IMR-90 (cell line): Measurements from ENCODE around the gene PDZD8. TPM values are rescaled to one million over a fixed set of nuclear protein-coding genes. Genes with fewer than 3 reads are reported as not detected.

Experiments
- ATAC-seq: fragments of 200-7000 bp; cut with Tn5 transposase; 2 replicates; pipeline ENCODE4 v1.9.1; 2020; ENCODE audit warnings: low read depth, mild to moderate bottlenecking, moderate library complexity
- BruUV-seq: library from RNA; stranded (reverse); fragments of 400-500 nt; replicated peaks from 2 replicates; lab custom pipeline; 2021; lab: Mats Ljungman, UMichigan
- CTCF ChIA-PET: fragments of 300-600 bp; formaldehyde crosslinking; extraction: SDS; loops from one replicate; lab custom pipeline; 2021; ENCODE audit warnings: antibody characterized with exemption; lab: Yijun Ruan, JAX
- POLR2A ChIA-PET: fragments of 300-600 bp; sonication (Branson Sonifier 250); formaldehyde crosslinking; loops from one replicate; lab custom pipeline; 2022; ENCODE audit warnings: antibody characterized with exemption; ENCODE audit not compliant: unreplicated experiment; lab: Charles Lee
- DNase-seq: peaks from one replicate; pipeline ENCODE4 v3.0.0; 2013
- H2AFZ ChIP-seq: replicated peaks from 2 replicates; pipeline ENCODE3; 2013; ENCODE audit warnings: low read length, mild to moderate bottlenecking; ENCODE audit not compliant: poor library complexity
- H2AK5ac ChIP-seq: 2 replicates; pipeline ENCODE4 v1.6.1; 2013; ENCODE audit warnings: low read depth, low read length, inconsistent platforms
- H2AK9ac ChIP-seq: replicated peaks from 2 replicates; pipeline ENCODE3; 2013; ENCODE audit warnings: mild to moderate bottlenecking, low read depth, low read length, moderate library complexity; ENCODE audit not compliant: poor library complexity
- H2BK120ac ChIP-seq: 2 replicates; pipeline ENCODE4 v1.6.1; 2013; ENCODE audit warnings: low read depth, low read length, inconsistent platforms
- H2BK15ac ChIP-seq: 3 replicates; pipeline ENCODE4 v1.6.1; 2013; ENCODE audit warnings: low read depth, low read length, inconsistent platforms
- H2BK20ac ChIP-seq: 2 replicates; pipeline ENCODE4 v1.6.1; 2013; ENCODE audit warnings: low read depth, mild to moderate bottlenecking, inconsistent platforms, low read length, moderate library complexity
- H2BK5ac ChIP-seq: 2 replicates; pipeline ENCODE4 v1.6.1; 2013; ENCODE audit warnings: mild to moderate bottlenecking, low read depth, low read length, inconsistent platforms; ENCODE audit not compliant: poor library complexity, severe bottlenecking
- H3K14ac ChIP-seq: replicated peaks from 2 replicates; pipeline ENCODE4 v1.6.1; 2013; ENCODE audit warnings: low read depth, low read length, inconsistent platforms
- H3K18ac ChIP-seq: 2 replicates; pipeline ENCODE4 v1.6.1; 2013; ENCODE audit warnings: low read depth, low read length, control low read depth
- H3K23ac ChIP-seq: 2 replicates; pipeline ENCODE4 v1.6.1; 2013; ENCODE audit warnings: low read depth, low read length, inconsistent platforms
- H3K27ac ChIP-seq: 2 replicates; pipeline ENCODE4 v1.5.1; 2013; ENCODE audit warnings: mild to moderate bottlenecking, control low read depth, low read length; ENCODE audit not compliant: insufficient read depth
- H3K27me3 ChIP-seq: 2 replicates; pipeline ENCODE4 v1.6.1; 2013; ENCODE audit warnings: low read length; ENCODE audit not compliant: control insufficient read depth, insufficient read depth
- H3K36me3 ChIP-seq: 2 replicates; pipeline ENCODE4 v1.6.1; 2013; ENCODE audit warnings: low read length, mixed read lengths; ENCODE audit not compliant: control insufficient read depth, insufficient read depth
- H3K4ac ChIP-seq: 2 replicates; pipeline ENCODE4 v1.6.1; 2013; ENCODE audit warnings: low read depth, low read length, inconsistent platforms
- H3K4me1 ChIP-seq: 2 replicates; pipeline ENCODE4 v1.6.1; 2013; ENCODE audit warnings: low read length, mixed read lengths; ENCODE audit not compliant: control insufficient read depth, insufficient read depth
- H3K4me2 ChIP-seq: 2 replicates; pipeline ENCODE4 v1.6.1; 2013; ENCODE audit warnings: low read depth, mild to moderate bottlenecking, control low read depth, low read length, moderate library complexity
- H3K4me3 ChIP-seq: 2 replicates; pipeline ENCODE4 v1.5.1; 2013; ENCODE audit warnings: low read depth, mild to moderate bottlenecking, control low read depth, low read length, moderate library complexity; ENCODE audit not compliant: insufficient read depth
- H3K56ac ChIP-seq: 2 replicates; pipeline ENCODE4 v1.6.1; 2013; ENCODE audit warnings: low read length, inconsistent platforms; ENCODE audit not compliant: insufficient read depth; ENCODE audit errors: extremely low read depth
- H3K79me1 ChIP-seq, 2 experiments: 2 replicates each; pipeline ENCODE4 v1.6.1; 2013; ENCODE audit warnings: low read length in 2 of 2, inconsistent platforms in 1 of 2, low read depth in 1 of 2
- H3K9ac ChIP-seq: 2 replicates; pipeline ENCODE4 v1.6.1; 2013; ENCODE audit warnings: low read depth, low read length, control low read depth
- H3K9me1 ChIP-seq: 2 replicates; pipeline ENCODE4 v1.6.1; 2013; ENCODE audit warnings: low read length, inconsistent platforms; ENCODE audit not compliant: insufficient read depth
- H3K9me3 ChIP-seq: 2 replicates; pipeline ENCODE4 v1.6.1; 2013; ENCODE audit warnings: low read length; ENCODE audit not compliant: control insufficient read depth, insufficient read depth
- H4K20me1 ChIP-seq: 2 replicates; pipeline ENCODE4 v1.6.1; 2013; ENCODE audit warnings: low read length, inconsistent platforms; ENCODE audit not compliant: insufficient read depth
- H4K5ac ChIP-seq: 2 replicates; pipeline ENCODE4 v1.6.1; 2013; ENCODE audit warnings: mild to moderate bottlenecking, low read depth, low read length, control low read depth
- H4K8ac ChIP-seq, 2 experiments: 2 replicates each; pipeline ENCODE4 v1.6.1; 2013; ENCODE audit warnings: low read depth in 2 of 2, low read length in 2 of 2, control low read depth in 1 of 2, inconsistent platforms in 1 of 2
- H4K91ac ChIP-seq: 2 replicates; pipeline ENCODE4 v1.6.1; 2013; ENCODE audit warnings: low read depth, low read length, inconsistent platforms; ENCODE audit not compliant: insufficient read depth
- BHLHE40 ChIP-seq: fragments of 150-350 bp; IDR thresholded peaks from 2 replicates; pipeline ENCODE4 v1.6.1; 2016; ENCODE audit warnings: mild to moderate bottlenecking, low read depth, low read length
- CHD1 ChIP-seq: IDR thresholded peaks from 2 replicates; pipeline ENCODE4 v1.6.1; 2012; ENCODE audit warnings: low read depth, low read length, improper control_type of control experiment
- FOS ChIP-seq: fragments of 150-350 bp; IDR thresholded peaks from 2 replicates; pipeline ENCODE4 v1.6.1; 2016; ENCODE audit warnings: low read depth, low read length
- MAFK ChIP-seq: IDR thresholded peaks from 2 replicates; pipeline ENCODE4 v1.6.1; 2012; ENCODE audit warnings: low read depth, low read length, improper control_type of control experiment
- SMC3 ChIP-seq: fragments of 150-350 bp; IDR thresholded peaks from 2 replicates; pipeline ENCODE4 v1.6.1; 2016; ENCODE audit warnings: low read depth, mild to moderate bottlenecking, antibody characterized with exemption, low read length, moderate library complexity
- WGBS, 2 experiments: methylation state at CpG; one replicate each; pipeline versions ENCODE4 v1.1.5 to v1.1.7; 2013; ENCODE audit warnings: missing lambda C conversion rate in 2 of 2; ENCODE audit not compliant: insufficient read length in 1 of 2; ENCODE audit errors: extremely low coverage in 2 of 2; 5-methylcytosine and 5-hydroxymethylcytosine counted together
- dilution Hi-C: fragments of 300-500 bp; cut with HindIII; formaldehyde crosslinking; loops from one replicate; pipeline ENCODE4 v1.14.3; 2018; ENCODE audit warnings: low sequenced_read_pairs; ENCODE audit not compliant: unreplicated experiment
- in situ Hi-C: fragments of 300-500 bp; cut with MboI; formaldehyde crosslinking; loops from 3 replicates; pipeline ENCODE4 v1.14.3; 2019; ENCODE audit warnings: low sequenced_read_pairs, inconsistent platforms, mixed read lengths
- intact Hi-C: fragments of 100-400 bp; cut with micrococcal nuclease; formaldehyde crosslinking; loops from 2 replicates; pipeline ENCODE4 v1.10.0; 2022
- polyA plus RNA-seq, 3 experiments: library from polyadenylated mRNA; depleted of rRNA; stranded (reverse); fragments of >200 nt; gene quantifications; 2 replicates each; pipeline ENCODE4 v1.2.3, GENCODE V29; 2012; ENCODE audit warnings: low replicate concordance in 1 of 3
- total RNA-seq: library from RNA; depleted of rRNA; stranded (reverse); fragments of >200 nt; gene quantifications from 2 replicates; pipeline ENCODE4 v1.2.3, GENCODE V29; 2012

Gene PDZD8
- total and polyA plus RNA-seq, 2 of the 4 experiments (the other 2 are of a cell fraction) = 11.3 to 20.4 TPM

DNA sequence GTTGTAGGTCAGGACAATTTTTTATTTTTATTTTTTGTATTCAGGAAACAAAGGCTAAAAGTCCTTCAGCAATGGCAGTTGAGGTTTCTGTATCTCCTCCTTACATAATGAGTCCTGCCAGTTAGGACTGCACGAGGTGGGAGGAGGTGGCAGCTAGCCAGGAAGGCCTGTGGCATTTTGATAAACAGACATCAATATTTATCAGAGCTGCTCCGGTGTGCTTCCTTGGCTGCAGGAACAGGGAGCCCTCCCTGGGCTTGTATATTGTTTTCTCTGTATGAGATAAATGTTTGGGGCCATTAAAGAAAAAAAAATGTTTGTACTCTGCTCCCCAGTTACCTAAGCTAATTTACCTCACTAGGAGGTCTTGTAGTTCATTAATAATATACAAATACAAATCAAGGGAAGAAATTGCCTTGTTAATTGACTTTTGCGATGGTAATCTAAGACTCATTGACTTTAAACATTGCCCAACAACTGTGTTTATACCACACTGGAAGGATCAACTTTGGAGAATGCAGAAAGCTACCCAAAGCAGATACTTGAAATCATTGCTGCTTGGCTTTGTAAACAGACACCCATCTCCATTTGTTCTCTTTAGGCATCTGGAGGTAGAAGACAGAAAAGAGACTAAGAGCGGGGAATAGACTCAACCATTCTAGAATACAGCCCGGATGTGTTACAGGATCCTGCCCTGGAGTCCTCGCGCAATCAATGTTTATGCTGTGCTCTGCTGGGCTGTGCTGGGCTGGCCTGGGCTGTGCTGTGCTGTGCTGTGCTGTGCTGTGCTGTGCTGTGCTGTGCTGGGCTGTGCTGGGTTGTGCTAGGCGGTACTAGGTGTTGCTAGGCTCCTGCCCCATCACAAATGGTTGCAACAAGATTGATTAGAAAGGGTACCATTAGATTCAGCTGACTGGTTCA, 36.5 kb upstream of the PDZD8 start:
- Histone ChIP-seq H3K9me3 (no peaks in the 10 kb centered on the region), H2BK120ac (no peak overlapping the region), H4K8ac (no peak overlapping the region), H2BK5ac (no peak overlapping the region), H3K27ac (no peak overlapping the region), H3K23ac (no peak overlapping the region), H3K4ac (no peak overlapping the region), H3K56ac (no peak overlapping the region), H2AFZ (no peak overlapping the region), H2AK5ac (no peak overlapping the region), H3K4me2 (no peak overlapping the region), H3K9me1 (no peaks in the 10 kb centered on the region), H2AK9ac (no peak overlapping the region), H4K5ac (no peak overlapping the region), H3K4me3 (no peak overlapping the region), H3K27me3 (no peaks in the 10 kb centered on the region; the same call in 1 of the 2 replicates), H3K79me1 (no peaks in the 10 kb centered on the region), H3K18ac (no peak overlapping the region), H2BK15ac (no peak overlapping the region), H2BK20ac (no peak overlapping the region), H4K20me1 (no peaks in the 10 kb centered on the region), H3K36me3 (no peaks in the 10 kb centered on the region), H3K4me1 (no peaks in the 10 kb centered on the region), H3K9ac (no peak overlapping the region), H3K14ac (no peak overlapping the region), H4K91ac (no peak overlapping the region)
- intact Hi-C loops (no loop called here), dilution Hi-C loops (no loop called here), in situ Hi-C loops (no loop called here)
- BruUV-seq = no TSS peak
- TF ChIP-seq CHD1 = no peak
- no peak for TF ChIP-seq MAFK
- no peak for TF ChIP-seq SMC3
- TF ChIP-seq BHLHE40 = no peak
- no peak for TF ChIP-seq FOS
- no peak for ATAC-seq
- CTCF ChIA-PET = no interaction called here
- DNase-seq = no peak
- WGBS, 2 experiments = no CpG with 5 or more reads among the region's 8 CpGs
- POLR2A ChIA-PET = no interaction called here
